ENCODE measurements around the gene KRT79.

Gene KRT79

GRCh38 chr12:52792185-52793029, 41.7 kb downstream of the KRT79 start:
- H3K27ac ChIP-seq (replicated peaks), result no peak overlapping the region
- H3K4me3 ChIP-seq (replicated peaks; ENCODE audit: insufficient read depth, low read length), result no peak overlapping the region
- DNase-seq (ENCODE audit: low read depth in 1 of 2, low spot score in 1 of 2), result no peak
- peaks cover 26% of the 10 kb centered on the region for H3K27me3 ChIP-seq (ENCODE audit: insufficient read depth, poor library complexity, severe bottlenecking)
- TF ChIP-seq CTCF (IDR thresholded peaks at IDR 0.05; ENCODE audit: insufficient read depth, low read length) (no peak), SPI1 (IDR thresholded peaks at IDR 0.05; ENCODE audit: borderline replicate concordance, low read depth) (no peak), POLR2AphosphoS5 (IDR thresholded peaks at IDR 0.05; ENCODE audit: low read depth) (no peak), GABPA (IDR thresholded peaks at IDR 0.05; ENCODE audit: low read depth) (no peak), REST (IDR thresholded peaks at IDR 0.05; ENCODE audit: insufficient replicate concordance, low read depth) (no peak)

- Histone ChIP-seq H3K27ac (replicated peaks) (no peak overlapping the region), H3K27me3 (ENCODE audit: insufficient read depth, poor library complexity, severe bottlenecking) (peaks cover 26% of the 10 kb centered on the region), H3K4me3 (replicated peaks; ENCODE audit: insufficient read depth, low read length) (no peak overlapping the region)
- TF ChIP-seq REST (IDR thresholded peaks at IDR 0.05; ENCODE audit: insufficient replicate concordance, low read depth) (no peak), CTCF (IDR thresholded peaks at IDR 0.05; ENCODE audit: insufficient read depth, low read length) (no peak), POLR2AphosphoS5 (IDR thresholded peaks at IDR 0.05; ENCODE audit: low read depth) (no peak), SPI1 (IDR thresholded peaks at IDR 0.05; ENCODE audit: borderline replicate concordance, low read depth) (no peak), GABPA (IDR thresholded peaks at IDR 0.05; ENCODE audit: low read depth) (no peak)
- DNase-seq (ENCODE audit: low read depth in 1 of 2, low spot score in 1 of 2), result no peak
These were observed 42.6 kb downstream of the KRT79 start for GRCh38 chr12:52791271-52792184.

DNA sequence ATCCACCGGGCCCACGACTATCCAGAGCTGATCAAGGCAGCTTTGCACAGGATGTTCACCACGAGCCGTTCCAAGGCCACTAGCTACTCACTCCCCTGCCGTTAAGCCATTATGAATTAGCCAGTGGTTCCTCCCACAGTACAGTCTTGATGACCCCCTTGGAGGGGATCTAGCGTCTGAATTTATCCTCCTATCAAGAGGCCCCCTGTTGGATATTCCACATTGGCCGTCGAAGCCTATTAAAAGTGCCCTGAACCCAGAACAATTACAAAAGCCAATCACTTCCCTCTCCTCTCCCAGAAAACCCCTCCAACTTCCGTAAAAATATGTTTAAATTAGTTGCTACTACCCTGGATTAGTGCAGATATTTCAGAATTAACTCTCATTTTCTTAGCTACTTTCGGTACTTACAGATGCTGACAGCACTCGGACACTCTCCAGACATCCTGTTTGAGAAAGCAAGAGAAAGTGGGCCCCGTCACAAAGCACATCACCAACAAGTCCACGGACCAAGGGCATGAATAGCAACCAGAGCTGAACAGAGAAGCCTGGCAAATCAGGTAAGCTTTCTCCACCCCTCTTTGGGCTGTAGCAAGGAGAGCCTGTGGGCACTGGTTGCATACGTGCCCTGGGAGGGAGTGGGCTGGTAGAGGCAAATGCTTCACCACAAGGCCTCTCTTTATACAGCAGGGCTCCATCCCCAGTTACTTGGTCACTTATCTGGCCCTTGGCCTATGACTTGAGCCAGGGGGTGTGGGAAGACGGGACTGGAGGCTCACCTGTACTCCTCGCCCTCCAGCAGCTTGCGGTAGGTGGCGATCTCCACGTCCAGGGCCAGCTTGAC, 43.5 kb downstream of the KRT79 start:
- TF ChIP-seq CTCF (IDR thresholded peaks at IDR 0.05; ENCODE audit: insufficient read depth, low read length) (no peak), POLR2AphosphoS5 (IDR thresholded peaks at IDR 0.05; ENCODE audit: low read depth) (no peak), REST (IDR thresholded peaks at IDR 0.05; ENCODE audit: insufficient replicate concordance, low read depth) (no peak), SPI1 (IDR thresholded peaks at IDR 0.05; ENCODE audit: borderline replicate concordance, low read depth) (no peak), GABPA (IDR thresholded peaks at IDR 0.05; ENCODE audit: low read depth) (no peak)
- no peak for DNase-seq (ENCODE audit: low read depth in 1 of 2, low spot score in 1 of 2)

More for the DNA sequence above, 43.5 kb downstream of the KRT79 start:
- Histone ChIP-seq H3K27me3 (ENCODE audit: insufficient read depth, poor library complexity, severe bottlenecking) (peaks cover 26% of the 10 kb centered on the region), H3K27ac (replicated peaks) (no peak overlapping the region), H3K4me3 (replicated peaks; ENCODE audit: insufficient read depth, low read length) (no peak overlapping the region)
